Measurements from ENCODE around the gene ASXL3. TPM values are rescaled to one million over a fixed set of nuclear protein-coding genes. Genes with fewer than 3 reads are reported as not detected.

ASXL3 gene
- total RNA-seq, 1 experiment from 2014 or later: not detected

DNA sequence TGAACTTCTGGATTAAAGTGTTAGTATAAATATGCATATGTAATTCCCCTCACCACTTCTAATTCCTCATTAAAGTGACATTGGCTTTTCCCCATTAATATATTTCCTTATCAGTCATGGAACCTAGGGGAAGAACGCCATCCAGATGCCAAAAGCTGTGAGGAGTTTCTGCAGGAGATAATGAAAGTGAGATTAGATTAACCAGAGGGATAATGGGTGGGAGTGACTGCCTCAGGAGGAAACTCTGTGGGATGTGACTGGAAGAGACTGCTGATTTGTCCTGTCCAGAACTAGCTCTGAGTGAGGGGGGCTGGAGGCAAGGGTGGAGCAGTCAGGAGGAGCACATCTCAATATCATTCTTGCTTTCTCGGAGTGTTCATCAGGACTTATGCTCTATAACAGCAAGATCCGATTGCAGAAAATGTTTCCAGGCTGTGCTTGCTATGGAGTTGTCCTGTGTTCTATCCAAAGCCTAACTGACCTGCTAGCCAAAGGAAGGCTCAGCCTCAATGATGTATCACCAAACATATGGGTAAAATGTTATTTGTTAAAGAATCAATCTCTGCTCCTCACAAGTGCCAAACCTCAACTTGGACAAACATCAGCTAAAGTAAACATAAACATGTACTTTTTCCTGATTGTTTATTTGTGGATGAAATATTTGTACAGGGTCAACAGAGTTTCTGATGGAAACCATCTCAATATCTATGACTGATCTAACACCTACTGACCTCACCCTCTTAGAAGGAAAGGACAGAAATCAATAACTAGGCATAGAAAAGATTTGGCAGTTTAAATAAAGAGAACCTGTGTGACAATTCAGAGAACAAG, 118.5 kb downstream of the ASXL3 start:
- in situ Hi-C loops (cut with HindIII; ENCODE audit: low pct_unique_long_range_greater_than_20kb, low sequenced_read_pairs): no loop called here
- no peak for DNase-seq (ENCODE audit: low read depth)

- in situ Hi-C loops (cut with HindIII; ENCODE audit: low pct_unique_long_range_greater_than_20kb, low sequenced_read_pairs): no loop called here
- no peak for DNase-seq (ENCODE audit: low read depth)
These were observed 119.5 kb downstream of the ASXL3 start for GRCh38 chr18:33697498-33697897.

DNA sequence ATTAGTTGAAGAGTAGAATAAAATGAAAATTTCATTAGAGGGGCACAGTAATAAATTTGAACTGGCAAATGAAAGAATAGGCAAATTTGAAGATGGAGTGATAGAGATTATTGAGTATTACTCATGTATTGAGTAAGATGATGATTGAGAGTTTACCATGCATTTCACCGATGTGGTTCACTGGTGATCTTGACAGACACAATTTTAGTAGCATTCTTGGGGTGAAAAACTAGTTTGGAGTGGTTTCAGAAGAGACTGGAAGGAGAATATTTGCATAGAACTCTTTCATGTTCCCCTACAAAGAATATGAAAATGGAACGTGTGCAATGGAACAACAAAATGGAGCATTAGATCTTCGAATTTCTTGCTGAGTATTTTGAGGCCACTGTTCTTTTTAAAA, 121.4 kb downstream of the ASXL3 start:
- no peak for DNase-seq (ENCODE audit: low read depth)
- in situ Hi-C loops (cut with HindIII; ENCODE audit: low pct_unique_long_range_greater_than_20kb, low sequenced_read_pairs): no loop called here

DNA sequence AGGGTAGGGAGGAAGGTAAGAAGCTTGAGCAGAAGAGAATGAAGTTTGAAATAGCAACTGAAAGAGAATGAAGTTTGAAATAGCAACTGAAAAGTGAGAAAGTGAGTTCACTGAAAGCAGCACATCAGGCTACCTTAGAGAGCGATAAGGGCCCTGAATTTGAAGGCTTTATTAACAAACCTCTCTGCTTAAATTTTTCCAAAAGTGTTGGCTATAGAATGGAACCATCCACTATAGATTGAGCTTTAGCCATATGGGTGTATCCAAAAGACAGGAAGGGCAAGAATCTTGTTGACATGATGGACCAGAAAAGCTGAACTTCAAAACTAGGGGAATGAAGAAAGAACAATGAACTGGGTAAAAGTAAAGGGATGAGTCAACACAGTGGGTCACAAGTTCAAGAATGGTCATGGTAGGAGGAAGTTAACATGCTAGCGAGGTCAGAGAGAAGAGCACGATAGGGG, 122.5 kb downstream of the ASXL3 start:
- in situ Hi-C loops (cut with HindIII; ENCODE audit: low pct_unique_long_range_greater_than_20kb, low sequenced_read_pairs): no loop called here
- no peak for DNase-seq (ENCODE audit: low read depth)

DNA sequence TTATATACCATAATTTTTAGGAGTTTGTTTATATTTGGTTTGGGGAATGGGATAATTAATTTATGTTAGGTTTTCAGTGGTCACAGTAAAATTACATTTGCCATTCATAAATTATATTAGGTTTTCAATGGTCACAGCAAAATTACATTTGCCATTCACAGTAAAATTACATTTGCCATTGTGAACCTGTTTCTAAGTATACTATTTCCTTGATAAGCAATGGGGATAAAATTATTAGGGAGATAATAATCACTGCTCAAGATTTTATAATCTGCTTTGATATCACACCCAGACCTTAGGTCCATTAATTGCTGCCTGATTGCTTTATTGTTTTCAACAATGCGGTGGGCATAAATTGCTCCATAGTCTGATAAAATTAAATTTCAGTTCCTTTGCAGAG, 124.6 kb downstream of the ASXL3 start:
- no peak for DNase-seq (ENCODE audit: low read depth)
- in situ Hi-C loops (cut with HindIII; ENCODE audit: low pct_unique_long_range_greater_than_20kb, low sequenced_read_pairs): no loop called here

- in situ Hi-C loops (cut with HindIII; ENCODE audit: low pct_unique_long_range_greater_than_20kb, low sequenced_read_pairs): no loop called here
- no peak for DNase-seq (ENCODE audit: low read depth)
These were observed 128.4 kb downstream of the ASXL3 start for GRCh38 chr18:33706391-33706790.

DNA sequence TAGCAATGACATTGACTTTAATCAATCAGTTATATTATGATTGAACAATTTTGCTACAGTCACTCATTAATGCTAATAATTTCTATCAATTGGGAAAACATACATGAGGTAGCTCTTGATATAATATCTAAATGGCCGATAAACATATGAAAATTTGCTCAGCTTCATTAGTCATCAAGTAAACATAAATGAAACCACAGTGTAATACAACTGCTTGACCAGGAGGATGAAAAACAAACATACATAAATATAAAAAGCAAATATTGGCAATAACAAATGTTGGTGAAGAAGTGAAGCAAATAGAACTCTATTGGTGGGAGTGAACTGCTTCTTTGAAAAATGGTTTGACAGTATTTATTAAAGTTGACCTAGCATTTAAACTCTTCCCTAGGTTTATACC, 130.9 kb downstream of the ASXL3 start:
- in situ Hi-C loops (cut with HindIII; ENCODE audit: low pct_unique_long_range_greater_than_20kb, low sequenced_read_pairs): no loop called here
- DNase-seq (ENCODE audit: low read depth): no peak

DNA sequence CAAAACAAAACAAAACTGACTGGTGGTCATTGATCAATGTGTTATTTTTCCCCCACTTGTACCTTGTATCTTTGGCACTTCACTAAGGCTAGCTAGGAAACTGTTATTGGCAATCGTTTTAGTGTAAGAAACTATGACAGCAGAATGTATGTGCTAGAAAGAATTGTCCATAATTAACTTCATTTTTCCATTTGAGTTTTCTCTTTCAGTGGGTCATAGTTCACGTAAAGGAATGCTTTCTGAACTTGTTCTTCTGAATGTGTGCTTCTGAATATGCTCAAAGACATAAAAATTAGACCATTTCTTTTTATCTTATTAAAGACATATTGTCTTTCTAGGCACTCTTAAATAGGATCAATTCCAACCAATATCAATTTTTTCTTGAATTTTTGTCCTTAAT, 132.2 kb downstream of the ASXL3 start:
- in situ Hi-C loops (cut with HindIII; ENCODE audit: low pct_unique_long_range_greater_than_20kb, low sequenced_read_pairs): no loop called here
- no peak for DNase-seq (ENCODE audit: low read depth)

DNA sequence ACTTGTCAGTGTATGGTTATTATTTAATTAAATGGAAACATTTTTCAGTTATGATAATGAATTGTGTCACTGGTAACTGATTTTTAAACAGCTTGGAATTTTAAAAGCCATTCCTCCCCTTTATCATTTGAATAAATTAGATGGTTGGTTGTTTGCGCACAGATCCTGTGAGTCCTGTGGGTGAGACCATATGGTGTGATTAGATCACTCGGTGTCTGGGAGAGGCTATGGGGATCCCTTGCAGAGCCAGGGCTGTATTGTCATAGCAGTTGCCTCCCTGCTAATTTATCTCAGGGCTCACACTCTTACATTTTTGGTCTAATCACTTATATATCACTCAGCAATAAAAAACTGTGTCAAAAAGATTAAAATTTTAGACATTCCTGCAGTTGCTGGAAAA, 133.5 kb downstream of the ASXL3 start:
- in situ Hi-C loops (cut with HindIII; ENCODE audit: low pct_unique_long_range_greater_than_20kb, low sequenced_read_pairs): no loop called here
- no peak for DNase-seq (ENCODE audit: low read depth)

DNA sequence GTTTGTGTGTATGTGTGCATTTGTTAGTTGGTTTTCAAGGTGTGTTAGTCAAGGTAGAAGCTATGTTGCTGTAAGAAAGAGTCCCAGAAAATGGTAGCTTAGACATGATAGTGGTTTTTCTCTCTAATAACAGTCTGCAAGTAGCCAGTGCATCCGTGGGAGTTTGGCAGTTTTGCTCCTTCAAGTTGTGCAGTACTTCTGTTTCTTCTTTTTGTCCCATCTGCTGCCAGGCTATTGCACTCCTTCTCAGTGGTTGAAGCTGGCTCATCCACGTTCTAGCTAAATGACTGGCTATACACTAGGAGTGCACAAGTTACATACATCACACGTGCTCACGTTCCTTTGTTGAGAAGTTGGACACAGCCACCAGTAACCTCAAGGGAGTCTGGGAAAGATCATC, 134.7 kb downstream of the ASXL3 start:
- in situ Hi-C loops (cut with HindIII; ENCODE audit: low pct_unique_long_range_greater_than_20kb, low sequenced_read_pairs): no loop called here
- DNase-seq (ENCODE audit: low read depth): no peak

GRCh38 chr18:33716061-33716683, 138.2 kb downstream of the ASXL3 start:
- in situ Hi-C loops (cut with HindIII; ENCODE audit: low pct_unique_long_range_greater_than_20kb, low sequenced_read_pairs): no loop called here

DNA sequence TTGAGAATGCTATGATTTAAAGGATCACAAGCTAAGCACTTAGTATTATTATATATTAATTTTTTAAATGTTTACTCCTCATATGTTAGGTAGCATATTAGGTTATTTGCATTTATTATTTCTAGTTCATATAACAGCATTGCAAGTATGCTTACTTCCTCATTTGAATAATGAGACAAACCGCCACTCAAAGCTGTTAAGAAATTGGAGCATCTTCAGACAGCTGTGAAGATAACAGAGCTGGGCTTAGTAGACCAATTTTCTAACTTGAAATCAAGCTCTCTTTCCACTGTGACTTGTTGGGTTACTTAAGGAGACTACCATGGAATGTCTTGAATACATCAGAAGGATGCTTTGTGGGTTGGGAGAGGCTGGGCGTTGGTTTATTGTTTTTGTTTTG, 139.3 kb downstream of the ASXL3 start:
- in situ Hi-C loops (cut with HindIII; ENCODE audit: low pct_unique_long_range_greater_than_20kb, low sequenced_read_pairs): no loop called here
- DNase-seq (ENCODE audit: low read depth): no peak

More at GRCh38 chr18:33716061-33716683, 138.2 kb downstream of the ASXL3 start:
- no peak for DNase-seq (ENCODE audit: low read depth)

- in situ Hi-C loops (cut with HindIII; ENCODE audit: low pct_unique_long_range_greater_than_20kb, low sequenced_read_pairs): no loop called here
These were observed 142.1 kb downstream of the ASXL3 start for GRCh38 chr18:33720133-33720532.

DNA sequence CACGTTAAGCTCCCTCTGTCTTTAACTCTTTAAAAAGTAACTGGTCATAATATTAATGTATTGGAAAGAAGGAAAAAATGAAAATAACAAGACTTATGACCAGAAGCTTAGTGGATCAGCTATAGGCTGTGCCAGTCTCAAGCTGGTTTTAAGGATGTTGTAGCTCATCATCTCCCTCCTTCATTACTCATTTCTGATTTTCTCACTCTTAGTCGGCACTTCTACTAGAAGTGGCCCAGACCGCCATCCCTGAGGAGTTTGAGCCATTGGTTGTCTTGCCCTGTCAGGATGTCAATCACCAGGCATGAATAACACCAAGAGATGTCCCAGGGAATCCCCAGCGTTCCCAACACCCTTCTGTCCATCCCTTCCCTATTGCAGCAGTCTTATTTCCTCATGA, 151.5 kb downstream of the ASXL3 start:
- in situ Hi-C loops (cut with HindIII; ENCODE audit: low pct_unique_long_range_greater_than_20kb, low sequenced_read_pairs): no loop called here

More at GRCh38 chr18:33720133-33720532, 142.1 kb downstream of the ASXL3 start:
- no peak for DNase-seq (ENCODE audit: low read depth)

GRCh38 chr18:33733376-33733775, 155.4 kb downstream of the ASXL3 start:
- no peak for DNase-seq (ENCODE audit: low read depth)
- in situ Hi-C loops (cut with HindIII; ENCODE audit: low pct_unique_long_range_greater_than_20kb, low sequenced_read_pairs): no loop called here

More for the DNA sequence above, 151.5 kb downstream of the ASXL3 start:
- DNase-seq (ENCODE audit: low read depth): no peak

GRCh38 chr18:33735428-33735827, 157.4 kb downstream of the ASXL3 start:
- in situ Hi-C loops (cut with HindIII; ENCODE audit: low pct_unique_long_range_greater_than_20kb, low sequenced_read_pairs): no loop called here
- no peak for DNase-seq (ENCODE audit: low read depth)

DNA sequence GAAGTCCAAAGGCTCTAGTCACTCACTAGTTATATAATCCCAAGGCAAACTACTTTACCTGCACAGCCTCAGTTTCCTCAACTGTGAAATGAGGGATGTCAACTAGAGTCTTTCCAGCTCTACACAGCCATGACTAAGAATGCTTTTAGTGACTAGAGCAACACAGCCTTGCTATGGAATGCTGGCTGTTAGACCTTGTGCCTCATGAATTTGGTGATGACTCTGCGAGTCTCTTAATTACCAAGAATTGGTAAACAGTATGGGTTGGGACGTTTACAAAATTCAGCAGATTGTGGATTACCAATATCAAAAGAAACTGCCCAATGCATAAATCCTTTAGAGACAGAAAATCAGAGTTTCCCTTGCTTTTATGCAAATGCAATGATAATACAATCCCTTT, 163.7 kb downstream of the ASXL3 start:
- DNase-seq (ENCODE audit: low read depth): no peak
- in situ Hi-C loops (cut with HindIII; ENCODE audit: low pct_unique_long_range_greater_than_20kb, low sequenced_read_pairs): no loop called here

- DNase-seq (ENCODE audit: low read depth): no peak
- in situ Hi-C loops (cut with HindIII; ENCODE audit: low pct_unique_long_range_greater_than_20kb, low sequenced_read_pairs): no loop called here
These were observed 166.1 kb downstream of the ASXL3 start for GRCh38 chr18:33744032-33744697.

DNA sequence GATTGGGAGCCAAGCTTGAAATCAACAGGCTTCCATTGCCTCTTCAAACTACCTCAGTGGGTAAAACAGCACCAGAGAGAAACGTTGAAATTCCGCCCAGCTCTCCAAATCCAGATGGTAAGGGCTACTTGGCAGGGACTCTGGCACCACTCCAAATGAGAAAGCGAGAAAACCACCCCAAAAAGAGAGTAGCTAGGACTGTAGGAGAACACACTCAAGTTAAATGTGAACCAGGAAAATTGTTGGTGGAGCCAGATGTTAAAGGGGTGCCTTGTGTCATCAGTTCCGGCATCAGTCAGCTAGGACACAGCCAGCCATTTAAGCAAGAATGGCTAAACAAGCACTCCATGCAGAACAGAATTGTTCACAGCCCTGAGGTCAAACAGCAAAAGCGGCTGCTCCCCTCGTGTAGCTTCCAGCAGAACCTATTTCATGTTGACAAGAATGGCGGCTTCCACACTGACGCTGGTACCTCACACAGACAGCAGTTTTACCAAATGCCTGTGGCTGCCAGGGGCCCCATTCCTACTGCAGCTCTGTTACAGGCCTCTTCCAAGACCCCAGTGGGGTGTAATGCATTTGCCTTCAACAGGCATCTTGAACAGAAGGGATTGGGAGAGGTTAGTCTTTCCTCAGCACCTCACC, 167.3 kb downstream of the ASXL3 start:
- no peak for DNase-seq (ENCODE audit: low read depth)
- in situ Hi-C loops (cut with HindIII; ENCODE audit: low pct_unique_long_range_greater_than_20kb, low sequenced_read_pairs): no loop called here

All from Caki2 (cell line).